K562 (cell line): Measurements from ENCODE around the gene LDB2. TPM values are rescaled to one million over a fixed set of nuclear protein-coding genes. Genes with fewer than 3 reads are reported as not detected.

Experiments used
- ATAC-seq: fragments of 200-7000 bp; cut with Tn5 transposase; 3 replicates; pipeline ENCODE4 v1.9.1; 2020; ENCODE audit warnings: moderate library complexity
- BruUV-seq: library from RNA; stranded (reverse); fragments of 400-500 nt; replicated peaks from 2 replicates; lab custom pipeline; 2021; lab: Mats Ljungman, UMichigan
- CTCF ChIA-PET: fragments of 300-600 bp; formaldehyde crosslinking; extraction: SDS; loops from one replicate; lab custom pipeline; 2021; ENCODE audit warnings: low intra/inter-chr PET ratio; lab: Yijun Ruan, JAX
- POLR2A ChIA-PET: fragments of 300-600, 350-650 bp; sonication (Branson Sonifier 250); formaldehyde crosslinking; extraction: SDS; loops from one replicate; lab custom pipeline; 2021; ENCODE audit warnings: antibody characterized with exemption, inconsistent platforms; lab: Yijun Ruan, JAX
- DNase-seq, 4 experiments: peaks; one replicate each; pipeline versions ENCODE4 v3.0.0 to v3.0.0-alpha.2; 2011 to 2018; ENCODE audit warnings: low spot score in 3 of 4, mixed read lengths in 3 of 4; ENCODE audit errors: extremely low read depth in 1 of 4
- FAIRE-seq: peaks from 2 replicates; lab custom pipeline; 2011; peaks lifted over from hg19 to GRCh38; lab: Jason Lieb, UNC
- H2AFZ ChIP-seq: 2 replicates; pipeline ENCODE4 v1.6.0; 2011; ENCODE audit warnings: low read depth, low read length, control low read depth, inconsistent platforms
- H3K27ac ChIP-seq: fragments of 200-600 bp; 3 replicates; pipeline ENCODE4 v1.8.0; 2011; ENCODE audit warnings: low read depth, mild to moderate bottlenecking, control low read depth, inconsistent platforms, low read length, moderate library complexity, mixed read lengths; ENCODE audit errors: extremely low read depth
- H3K27me3 ChIP-seq, 2 experiments: fragments of 300-600 bp in 1 of 2; 2 replicates in 1 of 2; 3 replicates in 1 of 2; pipeline versions ENCODE4 v1.6.0 to v1.8.0; 2011; ENCODE audit warnings: inconsistent platforms in 2 of 2, low read length in 2 of 2, mild to moderate bottlenecking in 1 of 2, mixed read lengths in 1 of 2, moderate library complexity in 1 of 2; ENCODE audit not compliant: control insufficient read depth in 2 of 2, insufficient read depth in 2 of 2
- H3K36me3 ChIP-seq: fragments of 300-600 bp; 3 replicates; pipeline ENCODE4 v1.8.0; 2011; ENCODE audit warnings: mild to moderate bottlenecking, low read length, inconsistent platforms; ENCODE audit not compliant: control insufficient read depth, insufficient read depth
- H3K4me1 ChIP-seq, 2 experiments: fragments of 200-600 bp in 1 of 2; replicated peaks in 1 of 2; 2 replicates in 1 of 2; 3 replicates in 1 of 2; pipeline versions ENCODE4 v1.5.1 to v1.8.0; 2011; ENCODE audit warnings: inconsistent platforms in 2 of 2, low read length in 2 of 2, mild to moderate bottlenecking in 1 of 2, mixed read lengths in 1 of 2, moderate library complexity in 1 of 2; ENCODE audit not compliant: control insufficient read depth in 2 of 2, insufficient read depth in 2 of 2
- H3K4me2 ChIP-seq: 2 replicates; pipeline ENCODE4 v1.6.1; 2011; ENCODE audit warnings: low read length, control low read depth, inconsistent platforms, mixed read lengths; ENCODE audit not compliant: insufficient read depth
- H3K4me3 ChIP-seq: fragments of 200-600 bp; sonication (generic), shearing (Covaris generic); 2 replicates; pipeline ENCODE4 v1.5.1; 2016; ENCODE audit warnings: control low read depth, inconsistent platforms
- H3K79me2 ChIP-seq: fragments of 200-600 bp; 3 replicates; pipeline ENCODE4 v1.8.0; 2011; ENCODE audit warnings: low read length, inconsistent platforms; ENCODE audit not compliant: control insufficient read depth, insufficient read depth
- H3K9ac ChIP-seq, 2 experiments: 2 replicates each; pipeline versions ENCODE4 v1.6.0 to v1.6.1; 2011; ENCODE audit warnings: low read depth in 2 of 2, low read length in 2 of 2, control low read depth in 1 of 2, inconsistent platforms in 1 of 2, mild to moderate bottlenecking in 1 of 2, mixed read lengths in 1 of 2; ENCODE audit not compliant: insufficient read depth in 1 of 2
- H3K9me1 ChIP-seq: one replicate; pipeline ENCODE4 v1.6.0; 2011; ENCODE audit warnings: inconsistent platforms, mild to moderate bottlenecking, low read length, moderate library complexity; ENCODE audit not compliant: control insufficient read depth, insufficient read depth
- H3K9me3 ChIP-seq: replicated peaks from 2 replicates; pipeline ENCODE4 v1.5.1; 2011; ENCODE audit warnings: low read depth, low read length, inconsistent platforms; ENCODE audit not compliant: control insufficient read depth, insufficient read depth
- H4K20me1 ChIP-seq: replicated peaks from 2 replicates; pipeline ENCODE4 v1.6.1; 2011; ENCODE audit warnings: low read length, inconsistent platforms, mixed read lengths; ENCODE audit not compliant: control insufficient read depth, insufficient read depth
- ARHGAP35 ChIP-seq: fragments of 450-650 bp; IDR thresholded peaks from 2 replicates; pipeline ENCODE4 v1.6.1; 2018; ENCODE audit not compliant: partially characterized antibody
- CHD2 ChIP-seq: IDR thresholded peaks from 2 replicates; pipeline ENCODE4 v1.6.1; 2011; ENCODE audit warnings: low read depth, low read length
- CREB3L1 ChIP-seq: fragments of 450-650 bp; IDR thresholded peaks from 2 replicates; pipeline ENCODE4 v1.6.1; 2014; ENCODE audit warnings: low read depth, mild to moderate bottlenecking, moderate library complexity, borderline replicate concordance
- ETS2 ChIP-seq: IDR thresholded peaks from 2 replicates; pipeline ENCODE4 v1.6.1; 2016; ENCODE audit warnings: borderline replicate concordance, missing genetic modification characterization, mild to moderate bottlenecking, moderate library complexity, missing compliant biosample characterization; ENCODE audit not compliant: poor library complexity, severe bottlenecking
- HOMEZ ChIP-seq: fragments of 250-450 bp; sonication (Bioruptor Pico); IDR thresholded peaks from 2 replicates; pipeline ENCODE4 v1.4.0; 2020; ENCODE audit warnings: mild to moderate bottlenecking, moderate library complexity
- KLF16 ChIP-seq: IDR thresholded peaks from 2 replicates; pipeline ENCODE4 v1.6.1; 2016; ENCODE audit warnings: antibody characterized with exemption
- MTA1 ChIP-seq: fragments of 450-650 bp; IDR thresholded peaks from 2 replicates; pipeline ENCODE4 v1.6.1; 2017; ENCODE audit warnings: borderline replicate concordance
- NR0B1 ChIP-seq: fragments of 450-650 bp; IDR thresholded peaks from one replicate; pipeline ENCODE4 v1.6.1; 2018; ENCODE audit warnings: mild to moderate bottlenecking, moderate library complexity; ENCODE audit not compliant: partially characterized antibody
- TAL1 ChIP-seq: fragments of 450-650 bp; IDR thresholded peaks from 2 replicates; pipeline ENCODE4 v1.6.1; 2016; ENCODE audit warnings: mild to moderate bottlenecking
- ZNF41 ChIP-seq: fragments of 250-450 bp; sonication (Bioruptor Pico); conservative IDR thresholded peaks from 2 replicates; pipeline ENCODE4 v1.4.0; 2020; ENCODE audit warnings: mild to moderate bottlenecking
- WGBS: fragments of 100-300 bp; shearing (Covaris generic); methylation state at CpG from one replicate; pipeline ENCODE4 v1.1.6; 2016; ENCODE audit warnings: low coverage, mixed read lengths; ENCODE audit not compliant: insufficient coverage; ENCODE audit errors: missing lambda C conversion rate; 5-methylcytosine and 5-hydroxymethylcytosine counted together
- in situ Hi-C: fragments of 300-500 bp; cut with MboI; formaldehyde crosslinking; loops from 4 replicates; pipeline ENCODE4 v1.15.0; 2018; ENCODE audit warnings: inconsistent platforms, mixed read lengths
- intact Hi-C: fragments of 100-400 bp; cut with micrococcal nuclease; formaldehyde crosslinking; loops from 2 replicates; pipeline ENCODE4 v1.14.2; 2022
- polyA plus RNA-seq, 8 experiments: library from polyadenylated mRNA; depleted of rRNA in 4 of 8; stranded (reverse) in 5 of 8; unstranded in 3 of 8; fragments of >200 nt; fragmentation: Nextera tagmentation in 2 of 8; fragmentation: Illumina TruSeq in 1 of 8; extraction: Ambion mirVana in 2 of 8; extraction: Trizol in 1 of 8; gene quantifications; 2 replicates each; pipeline versions ENCODE4 v1.2.1 to v1.2.3, GENCODE V29; 2011 to 2014; ENCODE audit warnings: inconsistent platforms in 1 of 8, missing spikeins in 1 of 8
- total RNA-seq, 7 experiments: library from RNA; depleted of rRNA in 6 of 7; stranded (reverse); fragments of >200 nt in 6 of 7; fragmentation: Illumina TruSeq in 2 of 7; extraction: Trizol in 2 of 7; gene quantifications; 2 replicates each; pipeline versions ENCODE4 v1.2.1 to v1.2.3, GENCODE V29; 2011 to 2021; ENCODE audit warnings: low replicate concordance in 1 of 7

Gene LDB2
- total and polyA plus RNA-seq, 9 of the 15 experiments (the other 6 are each of a cell fraction or from before 2014, with no cell fraction given), result 0.10 to 0.20 TPM; not detected in 7

- Histone ChIP-seq H3K4me3 (no peak overlapping the region), H3K9me1 (no peaks in the 10 kb centered on the region), H4K20me1 (no peaks in the 10 kb centered on the region), H3K9ac (no peak overlapping the region), H3K9me3 (no peaks in the 10 kb centered on the region), H2AFZ (no peak overlapping the region), H3K36me3 (no peaks in the 10 kb centered on the region), H3K4me2 (no peak overlapping the region), H3K27me3 (no peaks in the 10 kb centered on the region), H3K79me2 (no peaks in the 10 kb centered on the region), H3K27ac (no peak overlapping the region), H3K4me1 (no peaks in the 10 kb centered on the region)
- POLR2A ChIA-PET, result interaction anchor here (0.6 kb wide), 1 partner anchor 42 kb away, joined by 3 read pairs; no protein-coding TSS in a partner anchor
- 0% methylated on average over 4 of the region's 4 CpGs for WGBS
- ATAC-seq, result no peak
- FAIRE-seq, result no peak
- no peak for DNase-seq
- TF ChIP-seq ARHGAP35 (no peak), NR0B1 (no peak), CHD2 (no peak), ZNF41 (no peak), KLF16 (no peak), ETS2 (tag) (no peak), HOMEZ (CRISPR knock-in tag) (no peak), MTA1 (no peak), TAL1 (no peak), CREB3L1 (no peak)
- BruUV-seq, result no TSS peak
- in situ Hi-C loops, result no loop called here
- intact Hi-C loops, result no loop called here
- CTCF ChIA-PET, result no interaction called here
Measured at GRCh38 chr4:16865897-16866283, 32.6 kb downstream of the LDB2 start.
